ENCODE measurements around the gene FHOD3.
"Not testable (repeated sequence)": the region's sequence is repeated elsewhere in the genome, so short reads cannot be mapped to it uniquely, and the experiment has no call there.

FHOD3 gene

DNA sequence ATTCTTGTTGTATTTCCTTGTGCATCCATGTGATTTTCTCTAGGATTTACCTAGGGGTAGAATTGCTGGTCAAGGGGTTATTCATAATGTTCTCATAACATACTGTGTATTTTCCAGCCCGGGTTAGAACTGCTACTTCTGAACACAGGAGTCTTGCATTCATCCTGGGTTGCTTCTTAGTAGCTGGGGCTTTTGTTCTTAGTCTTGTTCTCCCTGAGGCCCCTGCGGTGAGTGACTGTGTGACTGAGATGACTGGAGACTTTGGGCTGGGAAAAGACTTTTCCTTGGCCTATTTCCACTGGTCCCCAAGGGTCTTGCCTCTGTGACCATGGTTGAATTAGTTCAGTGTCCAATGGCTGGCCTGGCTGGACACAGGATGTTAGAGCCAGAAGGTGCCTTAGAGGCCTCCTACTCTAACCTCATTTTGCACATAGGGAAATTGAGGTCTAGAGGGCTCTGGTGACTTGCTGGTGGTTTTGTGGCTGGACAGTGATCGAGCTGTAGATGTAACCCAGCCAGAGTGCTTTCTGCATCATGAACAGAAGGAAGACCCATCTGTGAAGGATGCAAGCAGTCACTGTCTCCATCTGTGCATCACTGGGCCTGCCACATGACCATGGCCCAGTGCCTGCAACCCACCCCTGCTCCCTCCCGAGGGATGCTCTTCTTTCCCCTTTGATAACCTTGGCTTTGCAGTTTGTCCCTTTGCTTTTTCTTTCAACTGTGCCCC lies 233.3 kb downstream of the FHOD3 start:
- DNase-seq: no peak

DNA sequence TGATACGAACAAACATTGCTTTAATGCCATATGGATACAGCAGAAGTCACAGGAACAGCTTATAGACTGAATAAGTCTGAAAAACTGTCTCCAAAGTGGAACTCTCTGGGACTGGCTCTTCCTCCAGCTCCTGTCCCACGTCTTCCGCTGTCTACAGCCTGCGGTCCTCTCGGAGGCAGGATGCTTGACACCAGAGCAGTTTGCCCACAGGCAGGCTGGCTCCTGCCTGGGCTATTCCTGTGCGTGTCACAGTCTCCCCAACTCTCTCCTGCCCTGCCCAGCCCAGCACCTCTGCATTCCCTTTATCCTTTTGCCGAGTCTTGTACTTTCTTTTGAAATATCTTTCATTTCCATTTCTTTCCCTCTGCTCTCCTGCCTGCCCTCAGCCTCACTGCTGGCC lies 234.1 kb downstream of the FHOD3 start:
- no peak for DNase-seq

DNA sequence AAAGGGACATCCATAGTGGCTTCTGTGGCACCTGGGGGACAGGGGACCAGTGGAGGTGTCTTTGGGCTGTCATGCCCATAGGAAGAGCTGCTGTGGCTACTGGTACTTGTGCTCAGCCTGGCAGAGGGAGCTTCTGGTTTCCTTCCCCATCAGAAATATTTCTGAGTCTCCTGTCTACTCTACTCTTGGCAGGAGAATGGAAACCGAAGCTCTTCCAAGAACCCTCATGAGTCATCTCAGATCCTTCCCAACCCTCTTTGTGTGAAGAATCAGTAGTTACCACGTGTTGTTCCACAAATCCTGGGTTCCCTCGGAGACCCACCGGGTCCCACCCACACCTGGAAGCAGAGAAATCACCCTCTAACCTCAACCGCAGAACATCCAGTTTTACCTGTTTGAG lies 234.9 kb downstream of the FHOD3 start:
- no peak for DNase-seq

DNA sequence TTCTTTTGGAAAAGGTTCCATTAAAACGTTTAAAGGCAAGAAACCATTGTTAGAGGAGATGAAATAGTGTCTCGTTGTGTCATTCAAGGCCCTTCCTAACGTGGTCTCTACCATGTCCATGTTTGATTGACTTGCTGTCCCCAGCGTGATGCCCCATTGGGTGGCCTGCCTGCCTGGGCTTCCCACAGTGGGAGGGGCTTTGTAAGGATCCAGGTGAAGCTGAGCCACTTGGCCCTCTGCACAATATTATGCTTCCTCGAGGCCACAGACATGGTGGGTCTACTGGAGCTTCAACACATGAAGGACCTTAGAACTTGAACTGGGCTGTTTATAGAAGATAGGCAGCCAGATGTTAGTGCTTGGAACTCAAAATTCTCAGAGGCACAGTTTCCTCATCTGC lies 235.3 kb downstream of the FHOD3 start:
- DNase-seq: no peak

DNA sequence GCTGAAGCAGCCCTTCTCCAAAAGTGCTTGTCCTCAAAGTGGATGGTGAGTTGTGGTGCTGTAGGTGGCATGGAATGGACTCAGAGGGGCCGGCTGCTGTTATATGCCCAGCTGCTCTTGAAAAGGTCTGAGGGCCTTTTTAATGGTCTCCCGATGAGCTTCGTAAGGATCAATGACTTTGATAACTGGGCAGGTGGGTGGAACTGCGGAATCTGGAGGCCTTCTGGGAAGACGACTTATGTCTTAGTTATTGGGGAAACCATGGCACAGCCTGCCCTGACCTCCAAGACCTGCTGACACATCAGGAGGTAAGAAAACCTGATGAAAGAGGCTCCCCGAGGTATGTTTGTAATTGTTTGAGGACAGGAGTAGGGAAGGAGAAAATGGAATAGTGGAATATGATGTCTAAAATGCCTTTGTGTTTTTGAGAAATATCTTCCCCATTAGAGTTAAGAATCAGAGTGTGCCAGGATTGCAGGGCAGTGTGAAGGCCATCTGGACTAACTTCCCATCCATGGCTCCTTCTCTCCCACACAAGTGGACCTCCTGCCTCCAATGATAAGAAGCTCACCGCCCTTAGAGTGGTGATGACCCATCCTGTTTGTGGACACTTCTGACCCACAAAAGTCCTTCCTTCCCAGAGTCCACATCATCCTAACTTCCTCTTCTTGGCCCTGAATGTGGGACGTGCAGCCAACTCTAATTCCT lies 236.1 kb downstream of the FHOD3 start:
- DNase-seq: no peak

DNA sequence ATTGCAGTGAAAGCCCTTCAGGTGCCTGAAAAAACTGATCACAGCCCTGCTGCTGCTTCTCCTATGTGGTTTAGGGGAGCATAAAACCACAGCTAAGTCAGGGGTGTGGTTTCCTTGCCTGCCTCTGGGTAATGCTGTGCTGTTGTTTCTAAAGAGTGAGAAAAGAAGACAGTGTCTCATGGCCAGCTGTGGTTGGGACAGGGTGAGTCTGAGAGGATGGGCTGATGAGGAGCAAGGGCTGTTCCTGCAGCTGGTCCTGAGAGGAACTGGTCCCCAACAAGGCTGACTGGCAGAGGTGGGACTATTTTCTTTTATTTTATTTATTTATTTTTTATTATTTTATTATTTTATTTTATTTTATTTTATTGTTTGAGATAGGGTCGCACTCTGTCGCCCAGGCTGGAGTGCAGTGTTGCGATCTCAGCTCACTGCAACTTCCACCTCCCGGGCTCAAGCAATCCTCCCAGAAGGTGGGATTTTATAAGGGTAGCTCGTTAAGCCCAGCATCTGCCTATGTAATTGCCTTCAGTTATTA lies 236.7 kb downstream of the FHOD3 start:
- DNase-seq: no peak

DNA sequence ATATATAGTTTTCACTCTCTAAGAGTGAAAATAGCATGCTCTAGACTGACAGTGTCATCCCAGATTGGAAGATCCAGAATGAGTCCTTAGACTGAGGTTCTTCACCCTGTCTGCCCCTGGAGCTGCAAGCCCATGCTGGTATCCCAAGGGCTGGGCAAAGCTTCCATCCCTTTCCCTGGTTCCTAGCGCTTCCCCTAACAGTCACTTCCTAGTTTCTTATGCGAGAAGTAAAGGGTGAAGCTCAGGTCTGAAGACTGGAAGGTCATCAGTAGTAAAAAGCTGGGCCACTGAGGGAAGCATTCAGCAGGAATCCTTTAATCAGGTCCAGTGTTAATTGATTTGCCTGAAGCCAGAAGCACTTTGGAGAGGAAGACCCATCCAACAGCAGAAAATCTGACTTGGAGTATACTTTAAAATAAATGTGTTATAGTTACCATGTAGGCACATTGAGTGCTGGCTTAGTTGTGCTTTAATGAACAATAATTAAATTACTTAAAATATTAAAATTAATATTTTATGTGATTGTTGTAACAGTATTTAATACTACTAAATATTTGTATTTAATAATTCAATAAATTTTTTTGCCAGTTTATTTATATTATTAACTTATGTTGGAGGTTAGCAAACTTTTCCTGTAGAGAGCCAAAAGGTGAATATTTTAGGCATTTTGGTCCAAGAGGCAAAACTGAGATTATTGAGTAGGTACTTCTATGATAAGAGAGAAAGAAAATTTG lies 237.9 kb downstream of the FHOD3 start:
- DNase-seq: no peak

DNA sequence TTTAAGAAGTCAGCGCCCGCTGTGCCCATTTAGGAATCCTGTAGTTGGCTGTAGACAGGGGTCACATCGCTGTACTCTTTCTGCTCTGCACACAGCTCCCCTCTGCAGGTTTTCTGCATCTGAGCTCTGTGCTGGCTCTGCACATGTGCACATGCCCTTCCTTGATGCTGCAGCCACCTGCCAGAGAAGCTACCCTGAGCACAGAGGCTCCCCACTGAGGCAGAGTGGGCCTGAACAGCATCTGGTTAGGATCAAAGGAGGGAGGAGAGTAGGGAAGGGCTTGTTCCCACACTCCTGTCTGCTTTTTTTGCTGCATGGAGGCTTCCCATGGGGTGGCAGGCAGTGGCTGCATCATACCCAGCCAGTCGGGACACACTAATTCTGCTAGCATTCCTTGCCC lies 238.9 kb downstream of the FHOD3 start:
- DNase-seq: peak; percentile 37

DNA sequence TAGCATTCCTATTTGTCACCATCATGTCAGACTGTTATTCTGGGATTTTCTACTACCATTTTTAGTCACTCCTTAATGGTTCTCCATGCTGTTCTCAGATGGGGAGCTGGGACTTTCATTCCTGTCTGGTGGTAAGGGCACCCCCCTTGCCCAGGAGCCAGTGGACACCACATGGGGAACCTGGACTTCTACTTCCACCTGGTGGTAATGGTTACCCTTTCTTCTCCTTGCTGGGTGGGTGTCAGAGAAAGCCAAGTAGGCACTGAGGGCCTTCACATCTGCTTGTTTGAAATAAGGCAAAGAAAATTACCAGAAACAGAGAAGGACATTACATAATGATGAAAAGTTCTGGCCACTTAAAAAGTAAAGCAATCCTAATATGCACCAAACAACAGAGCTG lies 239.8 kb downstream of the FHOD3 start:
- DNase-seq: no peak

DNA sequence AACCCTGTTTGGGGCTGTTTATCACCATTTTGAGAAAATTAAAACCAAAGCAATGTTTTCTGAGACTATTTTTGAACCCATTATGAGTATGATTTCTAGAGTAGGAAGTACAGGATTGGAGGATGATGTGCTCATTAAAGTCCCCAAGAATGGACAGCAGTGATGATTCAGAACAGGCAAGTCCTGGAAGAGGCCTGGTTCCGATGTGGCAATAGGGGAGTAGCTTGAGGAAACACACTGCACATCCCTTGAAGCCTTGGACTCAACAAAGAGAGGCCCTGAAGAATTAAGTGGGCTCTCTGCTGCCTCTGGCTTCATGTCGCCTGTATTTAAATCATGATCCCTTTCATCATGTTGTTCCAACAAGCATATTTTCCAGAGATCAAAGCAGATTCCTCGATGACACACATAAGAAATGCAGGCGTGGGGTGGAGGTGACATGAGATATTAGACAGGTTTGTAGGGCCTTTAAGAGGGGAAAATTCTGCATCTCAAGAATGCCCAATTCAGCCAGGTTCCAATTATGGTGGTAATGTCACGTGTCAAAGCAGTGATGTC lies 242.2 kb downstream of the FHOD3 start:
- DNase-seq: no peak

DNA sequence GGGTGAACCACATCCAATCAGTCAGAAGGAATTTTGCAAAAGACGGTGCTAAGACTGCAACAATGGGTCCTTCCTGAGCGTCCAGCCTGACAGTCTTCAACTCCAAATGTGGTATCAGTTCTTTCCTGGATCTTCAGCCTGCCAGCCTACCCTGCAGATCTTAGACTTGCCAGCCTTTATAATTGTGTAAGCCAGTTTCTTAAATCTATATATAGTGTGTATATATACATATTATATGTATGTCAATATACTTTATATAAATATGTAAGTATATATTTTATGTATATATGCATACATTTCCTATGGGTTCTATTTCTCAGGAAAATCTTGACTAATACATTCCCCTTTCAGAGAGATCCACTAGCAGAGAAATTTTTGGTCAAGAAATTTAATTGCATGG lies 245.5 kb downstream of the FHOD3 start:
- no peak for DNase-seq

DNA sequence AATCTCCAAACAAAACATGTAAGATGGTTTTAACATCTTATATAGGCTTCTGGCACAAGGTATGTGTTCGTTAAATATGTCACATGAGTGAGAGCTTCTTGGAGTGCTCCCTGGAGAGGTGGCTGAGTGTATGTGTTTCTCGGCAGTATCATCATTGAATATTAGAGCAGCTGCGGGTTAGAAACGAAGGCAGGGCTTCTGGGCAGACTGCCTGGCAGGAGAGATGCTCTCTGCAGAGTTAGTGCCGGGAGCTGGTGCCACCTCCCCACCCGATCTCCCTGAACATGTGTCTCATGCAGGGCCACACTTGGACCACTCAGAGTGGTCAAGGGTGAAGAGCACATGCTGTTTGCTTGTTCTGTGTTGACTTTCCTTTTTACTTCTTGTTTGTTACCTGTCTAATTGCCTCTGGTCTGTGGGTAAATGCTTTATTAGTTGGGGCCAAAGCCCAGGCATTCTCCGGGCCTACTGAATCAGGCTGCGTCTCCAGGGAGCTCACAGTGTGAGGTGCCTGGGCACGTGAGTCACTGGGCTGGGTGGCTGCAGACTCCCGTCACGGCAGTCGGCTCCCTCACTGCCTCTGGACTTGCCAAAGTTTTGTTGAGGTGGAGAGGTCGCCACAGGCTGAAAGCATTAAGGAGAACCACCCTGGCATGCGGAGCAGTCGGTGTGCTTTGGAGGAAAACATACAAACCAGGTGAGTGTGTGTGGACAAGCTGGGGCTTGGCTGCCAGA lies 246.6 kb downstream of the FHOD3 start:
- DNase-seq: peak; percentile 30

DNA sequence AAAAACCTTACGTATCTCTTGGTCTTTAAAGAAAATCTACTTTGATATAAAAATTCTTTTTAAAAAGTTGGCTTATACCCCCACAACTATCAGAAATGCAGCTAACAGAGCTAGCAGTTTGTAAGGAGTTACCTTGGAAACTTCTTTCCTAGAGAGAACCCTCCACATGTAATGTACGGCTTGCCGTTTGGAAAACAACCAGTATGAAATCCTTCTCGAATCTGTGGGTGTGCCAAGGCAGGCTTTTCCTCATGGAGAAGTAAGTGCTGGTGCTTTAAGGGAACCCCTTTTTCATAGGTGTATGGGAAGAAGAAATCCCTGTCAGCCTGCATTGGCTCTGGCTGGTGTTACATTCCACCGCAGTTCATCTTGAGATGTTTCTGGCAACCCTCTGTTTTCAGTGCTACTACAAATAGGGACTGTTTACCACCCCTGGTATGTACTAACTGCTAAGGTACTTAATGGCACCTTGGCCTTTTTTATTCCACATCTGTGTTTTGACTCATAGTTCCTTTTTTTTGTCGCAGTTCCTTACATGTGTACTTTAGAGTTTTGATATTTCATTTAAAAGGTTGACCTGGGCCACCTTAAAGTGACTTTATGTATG lies 248.4 kb downstream of the FHOD3 start:
- no peak for DNase-seq

DNA sequence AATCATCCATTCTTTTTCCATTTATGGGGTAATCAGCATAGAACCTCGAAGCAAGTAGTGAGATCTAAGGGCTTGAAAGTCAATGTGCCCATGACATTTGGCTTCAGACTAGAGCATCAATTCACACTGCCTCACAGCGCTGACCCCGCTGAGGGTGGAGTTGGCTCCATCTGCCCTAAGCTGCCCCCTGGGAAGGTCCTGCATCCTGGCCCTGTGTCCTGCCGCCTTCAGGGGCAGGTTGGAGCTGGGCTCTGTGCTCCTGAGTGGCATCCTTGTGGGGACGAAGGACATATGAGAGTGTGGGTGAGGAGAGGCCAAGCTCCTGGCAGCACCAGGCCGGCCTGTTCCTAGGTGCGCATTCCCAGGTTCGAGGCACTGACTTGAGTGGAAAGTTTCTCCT lies 249.4 kb downstream of the FHOD3 start:
- no peak for DNase-seq

DNA sequence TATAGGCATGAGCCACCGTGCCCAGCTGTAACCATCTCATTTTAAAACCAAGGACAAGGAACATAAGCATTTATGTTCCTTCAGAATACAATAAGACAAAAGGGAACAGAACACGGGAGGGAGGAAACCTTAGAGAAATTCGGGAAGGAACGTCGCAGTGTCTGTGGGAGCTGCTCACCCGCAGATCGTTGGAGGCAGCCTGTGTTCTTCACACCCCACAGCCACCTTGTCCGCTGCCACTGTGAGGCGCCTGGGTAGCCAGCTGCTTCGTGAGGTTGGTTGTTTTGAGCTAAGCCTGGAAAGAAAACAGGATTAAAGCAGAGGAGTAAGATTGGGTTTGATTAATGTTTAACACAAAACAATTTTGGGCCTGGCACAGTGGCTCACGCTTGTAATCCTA lies 250.0 kb downstream of the FHOD3 start:
- DNase-seq: no peak

DNA sequence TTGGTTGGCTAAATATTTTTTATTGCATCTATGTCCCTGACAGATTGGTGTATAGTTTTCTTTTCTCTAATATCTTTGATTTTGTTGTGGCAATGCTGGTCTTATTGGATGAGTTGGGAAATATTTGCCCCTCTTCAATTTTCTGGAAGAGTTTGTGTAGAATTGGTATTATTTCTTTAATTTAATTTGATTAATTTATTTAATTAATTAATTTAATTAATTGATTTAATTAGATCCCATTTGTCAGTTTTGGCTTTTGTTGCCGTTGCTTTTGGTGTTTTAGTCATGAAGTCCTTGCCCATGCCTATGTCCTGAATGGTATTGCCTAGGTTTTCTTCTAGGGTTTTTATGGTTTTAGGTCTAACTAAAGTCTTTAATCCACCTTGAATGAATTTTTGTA lies 253.8 kb downstream of the FHOD3 start:
- not testable (repeated sequence) for DNase-seq

DNA sequence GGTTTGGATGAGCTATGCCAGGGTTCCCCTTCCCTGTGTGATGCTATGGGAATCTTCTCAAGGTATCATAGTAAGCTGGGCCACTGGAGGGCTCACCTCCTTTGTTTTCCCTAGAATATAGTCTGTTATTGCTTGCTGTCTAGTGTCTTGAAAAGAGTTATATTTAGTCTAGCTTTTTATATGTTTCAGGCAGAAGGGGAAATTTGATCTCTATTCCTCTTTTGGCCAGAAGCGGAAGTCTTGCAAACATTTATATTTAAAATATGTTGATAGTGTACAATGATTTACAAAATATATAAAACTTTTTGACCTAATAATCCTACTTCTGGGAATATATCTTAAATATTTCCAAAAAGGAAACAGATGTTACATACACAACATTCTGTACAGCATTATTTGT lies 260.7 kb downstream of the FHOD3 start:
- DNase-seq: no peak

DNA sequence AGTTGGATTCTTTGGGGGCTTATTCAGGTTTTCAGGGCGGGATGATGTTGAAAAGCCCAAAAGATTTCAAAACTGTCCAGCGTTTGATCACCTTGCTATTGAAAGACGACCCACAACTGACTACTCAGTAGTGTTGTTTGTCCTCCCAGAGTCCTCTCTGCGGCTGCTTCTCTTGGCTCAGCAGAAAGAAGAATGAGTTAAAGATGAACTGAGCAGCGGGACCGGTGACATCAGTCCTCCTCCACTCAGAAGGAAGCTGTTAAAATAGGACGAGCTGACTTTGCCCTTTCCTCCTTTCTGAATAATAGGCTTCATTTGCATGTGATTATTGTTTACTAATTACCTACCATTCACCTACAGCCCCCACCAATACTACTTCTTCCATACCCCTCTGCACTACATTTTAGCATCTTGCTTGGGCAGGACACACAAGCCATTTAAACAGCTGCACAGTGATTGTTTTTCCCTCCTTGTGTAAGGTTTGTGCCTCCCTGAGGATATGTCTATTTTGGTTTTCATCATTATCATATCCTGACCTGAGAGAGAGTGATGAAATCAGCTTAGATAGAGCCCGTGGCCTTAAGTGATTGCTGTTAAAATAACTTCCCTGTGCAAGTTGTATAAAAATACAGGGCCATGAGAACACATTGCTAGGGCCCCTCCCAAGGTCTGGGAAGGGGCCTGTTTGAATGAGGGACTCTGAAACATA lies 261.8 kb downstream of the FHOD3 start:
- DNase-seq: no peak

DNA sequence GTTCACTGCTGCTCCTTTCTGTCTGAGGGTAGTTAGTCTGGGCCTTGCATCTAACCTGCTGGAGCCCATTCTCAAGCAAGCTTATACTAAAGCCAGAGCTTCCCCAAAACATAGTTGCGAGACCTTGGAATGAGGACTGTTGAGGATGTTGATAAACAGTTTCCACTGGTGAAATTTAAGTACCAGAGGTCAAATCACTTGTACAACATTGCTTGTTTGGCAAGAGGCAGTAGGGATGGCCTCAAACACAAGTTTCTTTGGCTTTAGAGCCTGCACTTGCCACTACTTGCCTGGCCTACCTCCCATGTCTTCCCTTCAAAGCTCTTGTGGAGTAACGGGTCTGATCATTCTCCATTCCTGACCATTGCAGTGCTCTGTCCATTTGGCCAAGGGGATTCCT lies 262.7 kb downstream of the FHOD3 start:
- no peak for DNase-seq

DNA sequence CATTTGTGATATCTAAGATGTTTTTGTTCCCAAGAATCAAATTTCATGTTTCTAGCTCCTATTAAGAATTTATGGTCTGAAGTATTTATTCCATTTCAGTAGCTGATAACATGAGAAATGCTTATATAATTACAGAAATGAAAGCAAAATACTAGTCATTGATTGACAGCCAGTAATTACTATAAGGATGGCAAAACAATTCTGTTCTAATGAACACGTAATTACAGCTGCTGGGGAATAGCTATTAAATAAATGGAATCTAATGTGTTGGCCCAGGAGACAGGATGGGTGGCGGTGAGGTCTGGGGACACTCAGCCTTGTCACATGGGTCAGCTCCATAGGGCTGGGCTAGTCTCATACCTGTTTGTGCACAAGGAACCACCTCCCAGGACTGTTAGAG lies 263.5 kb downstream of the FHOD3 start:
- peak; percentile 52 for DNase-seq

DNA sequence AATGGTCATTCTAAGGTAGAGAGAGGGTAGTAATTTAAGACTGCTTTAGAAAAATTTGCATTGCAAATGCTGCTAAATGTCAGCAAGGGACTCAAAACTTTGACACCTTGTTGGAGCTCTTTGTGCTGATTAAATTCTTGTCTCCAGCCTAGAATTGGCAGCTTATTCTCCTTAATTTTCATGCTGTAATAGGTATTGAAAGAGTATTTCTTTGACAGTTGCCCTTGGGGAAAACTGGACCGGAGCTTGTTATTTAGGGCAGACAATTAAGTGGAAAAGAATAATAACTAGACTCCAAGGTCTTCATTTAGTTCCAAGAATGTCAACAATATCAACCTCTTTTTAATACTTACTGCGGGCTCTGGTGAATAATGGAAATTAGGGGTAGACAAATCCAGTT lies 267.3 kb downstream of the FHOD3 start:
- no peak for DNase-seq

DNA sequence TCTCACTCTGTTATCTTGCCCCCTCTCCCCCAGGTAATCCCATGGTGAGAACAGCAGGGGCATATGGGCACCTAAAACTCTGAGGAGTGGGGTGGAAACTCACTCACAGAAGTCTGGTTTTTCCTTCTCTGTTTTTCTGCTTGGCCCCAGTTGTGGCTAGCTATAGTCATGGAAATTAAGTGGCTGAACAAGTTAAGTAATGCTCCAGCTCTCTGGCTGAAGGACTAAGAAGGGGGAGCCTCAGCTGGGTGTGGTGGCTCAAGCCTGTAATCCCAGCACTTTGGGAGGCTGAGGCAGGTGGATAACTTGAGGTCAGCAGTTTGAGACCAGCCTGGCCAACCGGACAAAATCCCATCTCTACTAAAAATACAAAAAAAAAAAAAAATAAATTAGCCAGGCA lies 270.3 kb downstream of the FHOD3 start:
- DNase-seq: no peak
